Ovary (tissue), 9 donors: ENCODE data around the gene LTB. TPM values are rescaled to one million over a fixed set of nuclear protein-coding genes. Genes with fewer than 3 reads are reported as not detected.

Experiments used
- DNase-seq, 5 donors: peaks; one replicate each; pipeline ENCODE4 v3.0.0-alpha.2; 2019 to 2020
- H3K27ac ChIP-seq, 2 donors: fragments of 200-600 bp; one replicate each; pipeline versions ENCODE4 v1.5.1 to v1.8.0; 2019 to 2022
- H3K27me3 ChIP-seq: fragments of 200-600 bp; one replicate; pipeline ENCODE4 v1.8.0; 2022
- H3K36me3 ChIP-seq: fragments of 200-600 bp; sonication (generic); one replicate; pipeline ENCODE4 v1.5.1; 2019
- H3K4me1 ChIP-seq: one replicate; pipeline ENCODE4 v1.8.1; 2013; ENCODE audit warnings: mild to moderate bottlenecking, moderate library complexity; ENCODE audit not compliant: insufficient read depth
- H3K4me3 ChIP-seq: fragments of 200-600 bp; sonication (generic); one replicate; pipeline ENCODE4 v1.5.1; 2017
- H3K9me3 ChIP-seq, 2 donors: fragments of 200-600 bp in 1 of 2; sonication (generic) in 1 of 2; one replicate each; pipeline versions ENCODE4 v1.5.1 to v1.8.1; 2013 to 2019; ENCODE audit warnings: mild to moderate bottlenecking in 1 of 2, moderate library complexity in 1 of 2
- CTCF ChIP-seq, 3 donors: fragments of 450-650 bp in 2 of 3; fragments of 200-600 bp in 1 of 3; IDR thresholded peaks; one replicate each; pipeline versions ENCODE4 v1.5.1 to v1.8.0; 2016 to 2022; ENCODE audit warnings: antibody characterized with exemption in 3 of 3, mild to moderate bottlenecking in 1 of 3
- EP300 ChIP-seq: sonication (generic); formaldehyde crosslinking; IDR thresholded peaks from one replicate; pipeline ENCODE4 v1.6.1; 2017; ENCODE audit warnings: antibody characterized with exemption
- POLR2A ChIP-seq: fragments of 450-650 bp; IDR thresholded peaks from one replicate; pipeline ENCODE4 v1.6.1; 2017; ENCODE audit warnings: antibody characterized with exemption, mild to moderate bottlenecking, moderate library complexity
- WGBS, 3 donors: extraction: QIAGEN DNeasy Blood & Tissue Kit in 1 of 3; methylation state at CpG; one replicate each; pipeline versions ENCODE4 v1.1.5 to v1.1.7; 2013 to 2017; 5-methylcytosine and 5-hydroxymethylcytosine counted together
- intact Hi-C, 4 donors: fragments of 100-400 bp; cut with DNase I; formaldehyde crosslinking; loops; one replicate each; pipeline versions ENCODE4 v1.11.0 to v1.15.1; 2022 to 2023
- polyA plus RNA-seq, 2 donors: library from polyadenylated mRNA; stranded (reverse); fragments of 200-250 nt in 1 of 2; fragments of 350-450 nt in 1 of 2; fragmentation: Illumina TruSeq in 1 of 2; extraction: RNeasy Lipid Tissue Mini Kit (QIAGEN cat#74804) in 1 of 2; gene quantifications; one replicate each; pipeline ENCODE4 v1.2.3, GENCODE V29; 2013 to 2014
- total RNA-seq, 7 donors: library from RNA; depleted of rRNA in 2 of 7; stranded (reverse); fragments of >200 nt in 2 of 7; fragmentation: NEBNext Ultra II Directional in 3 of 7; extraction: Animal tissue kit (Norgen Biotek cat#: 25700) in 3 of 7; gene quantifications; one replicate each; pipeline versions ENCODE4 v1.1.0 to v1.2.4, GENCODE V29; 2016 to 2023
- donor health status: DM: no; HTN: no; CAD: no; lungs with moderate emphysema.
- donor health status: DM: no; HTN: no; CAD: no.
- donor health status: Bipolar disorder and iron deficiency.
- donor health status: DM: yes; HTN: yes; CAD: no.
- donor health status: DM: no; HTN: no; CAD: no.
- donor health status: DM: yes; HTN: yes; CAD: no.

Gene LTB
- total and polyA plus RNA-seq, 9 donors, result 0.42 to 1.8 (median 0.60) TPM; not detected in 3

GRCh38 chr6:31575952-31576685, 6.1 kb downstream of the LTB start:
- no peaks in the 10 kb centered on the region for H3K27me3 ChIP-seq
- no peaks in the 10 kb centered on the region for H3K9me3 ChIP-seq
- peaks cover 3% of the 10 kb centered on the region for H3K4me1 ChIP-seq
- 54 to 59% (median 56%) methylated on average over 8 of the region's 8 CpGs for WGBS, 3 donors
- DNase-seq, result no peak
- intact Hi-C loops, result no loop called here
- H3K27ac ChIP-seq, result no peak overlapping the region
- H3K36me3 ChIP-seq, result no peaks in the 10 kb centered on the region
- no peak for TF ChIP-seq POLR2A
- TF ChIP-seq CTCF (IDR thresholded peaks at IDR 0.05), result no peak
- no peak for TF ChIP-seq EP300
- H3K4me3 ChIP-seq, result no peak overlapping the region

DNA sequence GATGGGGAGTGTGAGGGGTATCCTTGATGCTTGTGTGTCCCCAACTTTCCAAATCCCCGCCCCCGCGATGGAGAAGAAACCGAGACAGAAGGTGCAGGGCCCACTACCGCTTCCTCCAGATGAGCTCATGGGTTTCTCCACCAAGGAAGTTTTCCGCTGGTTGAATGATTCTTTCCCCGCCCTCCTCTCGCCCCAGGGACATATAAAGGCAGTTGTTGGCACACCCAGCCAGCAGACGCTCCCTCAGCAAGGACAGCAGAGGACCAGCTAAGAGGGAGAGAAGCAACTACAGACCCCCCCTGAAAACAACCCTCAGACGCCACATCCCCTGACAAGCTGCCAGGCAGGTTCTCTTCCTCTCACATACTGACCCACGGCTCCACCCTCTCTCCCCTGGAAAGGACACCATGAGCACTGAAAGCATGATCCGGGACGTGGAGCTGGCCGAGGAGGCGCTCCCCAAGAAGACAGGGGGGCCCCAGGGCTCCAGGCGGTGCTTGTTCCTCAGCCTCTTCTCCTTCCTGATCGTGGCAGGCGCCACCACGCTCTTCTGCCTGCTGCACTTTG, 6.8 kb downstream of the LTB start, which contains the start of gene TNF:
Gene TNF (plus strand): TSS at position 231 of the 567 bp plus-strand sequence. CDS start 177 bp downstream, at position 408.
- 61 to 66% (median 63%) methylated on average over 19 of the region's 19 CpGs for WGBS, 3 donors
- intact Hi-C loops, result no loop called here
- no peaks in the 10 kb centered on the region for H3K27me3 ChIP-seq
- no peak for TF ChIP-seq EP300
- TF ChIP-seq POLR2A, result no peak
- TF ChIP-seq CTCF (IDR thresholded peaks at IDR 0.05), result no peak
- H3K9me3 ChIP-seq, result no peaks in the 10 kb centered on the region
- H3K27ac ChIP-seq, result no peak within 1 kb of the TSS
- no peak for DNase-seq
- H3K4me1 ChIP-seq, result no peaks in the 10 kb centered on the region
- H3K4me3 ChIP-seq, result no peak within 1 kb of the TSS
- no peaks in the 10 kb centered on the region for H3K36me3 ChIP-seq

DNA sequence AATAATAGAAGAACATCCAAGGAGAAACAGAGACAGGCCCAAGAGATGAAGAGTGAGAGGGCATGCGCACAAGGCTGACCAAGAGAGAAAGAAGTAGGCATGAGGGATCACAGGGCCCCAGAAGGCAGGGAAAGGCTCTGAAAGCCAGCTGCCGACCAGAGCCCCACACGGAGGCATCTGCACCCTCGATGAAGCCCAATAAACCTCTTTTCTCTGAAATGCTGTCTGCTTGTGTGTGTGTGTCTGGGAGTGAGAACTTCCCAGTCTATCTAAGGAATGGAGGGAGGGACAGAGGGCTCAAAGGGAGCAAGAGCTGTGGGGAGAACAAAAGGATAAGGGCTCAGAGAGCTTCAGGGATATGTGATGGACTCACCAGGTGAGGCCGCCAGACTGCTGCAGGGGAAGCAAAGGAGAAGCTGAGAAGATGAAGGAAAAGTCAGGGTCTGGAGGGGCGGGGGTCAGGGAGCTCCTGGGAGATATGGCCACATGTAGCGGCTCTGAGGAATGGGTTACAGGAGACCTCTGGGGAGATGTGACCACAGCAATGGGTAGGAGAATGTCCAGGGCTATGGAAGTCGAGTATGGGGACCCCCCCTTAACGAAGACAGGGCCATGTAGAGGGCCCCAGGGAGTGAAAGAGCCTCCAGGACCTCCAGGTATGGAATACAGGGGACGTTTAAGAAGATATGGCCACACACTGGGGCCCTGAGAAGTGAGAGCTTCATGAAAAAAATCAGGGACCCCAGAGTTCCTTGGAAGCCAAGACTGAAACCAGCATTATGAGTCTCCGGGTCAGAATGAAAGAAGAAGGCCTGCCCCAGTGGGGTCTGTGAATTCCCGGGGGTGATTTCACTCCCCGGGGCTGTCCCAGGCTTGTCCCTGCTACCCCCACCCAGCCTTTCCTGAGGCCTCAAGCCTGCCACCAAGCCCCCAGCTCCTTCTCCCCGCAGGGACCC, 7.8 kb downstream of the LTB start:
- DNase-seq, result no peak
- Histone ChIP-seq H3K27me3 (no peaks in the 10 kb centered on the region), H3K4me1 (no peaks in the 10 kb centered on the region), H3K9me3 (no peaks in the 10 kb centered on the region), H3K27ac (no peak overlapping the region), H3K36me3 (no peaks in the 10 kb centered on the region), H3K4me3 (no peak overlapping the region)
- intact Hi-C loops, result no loop called here
- 76 to 79% (median 76%) methylated on average over 14 of the region's 14 CpGs for WGBS, 3 donors
- TF ChIP-seq CTCF (IDR thresholded peaks at IDR 0.05), result no peak
- TF ChIP-seq EP300, result no peak
- TF ChIP-seq POLR2A, result no peak

GRCh38 chr6:31573239-31574105, 8.8 kb downstream of the LTB start:
- TF ChIP-seq POLR2A (no peak), CTCF (IDR thresholded peaks at IDR 0.05) (no peak), EP300 (no peak)
- intact Hi-C loops, result no loop called here
- WGBS, 3 donors, result 78 to 88% (median 84%) methylated on average over 9 of the region's 9 CpGs
- H3K27ac ChIP-seq, result no peak overlapping the region
- no peaks in the 10 kb centered on the region for H3K27me3 ChIP-seq
- H3K4me3 ChIP-seq, result no peak overlapping the region
- H3K36me3 ChIP-seq, result no peaks in the 10 kb centered on the region
- H3K4me1 ChIP-seq, result no peaks in the 10 kb centered on the region
- no peaks in the 10 kb centered on the region for H3K9me3 ChIP-seq
- no peak for DNase-seq
